HS-5 (cell line): ENCODE results near the gene JSRP1.
A peak's percentile ranks its signal among the peaks of the same experiment; 100 is the strongest.

Source experiments
- DNase-seq: peaks from one replicate; pipeline ENCODE4 v3.0.0-alpha.2; 2012; ENCODE audit warnings: low read depth

JSRP1 gene

GRCh38 chr19:2246801-2247361 is 9.3 kb downstream of the JSRP1 start:
- no peak for DNase-seq

- no peak for DNase-seq
Measured at GRCh38 chr19:2246014-2246620, 10.1 kb downstream of the JSRP1 start.

GRCh38 chr19:2245273-2245672 is 10.9 kb downstream of the JSRP1 start:
- DNase-seq: no peak

- DNase-seq: no peak
Measured at GRCh38 chr19:2244486-2244885, 11.7 kb downstream of the JSRP1 start.

GRCh38 chr19:2244125-2244411 is 12.1 kb downstream of the JSRP1 start:
- no peak for DNase-seq

- DNase-seq: no peak
Measured at GRCh38 chr19:2243274-2244124, 12.7 kb downstream of the JSRP1 start.

- DNase-seq: no peak
Measured at GRCh38 chr19:2242816-2243215, 13.4 kb downstream of the JSRP1 start.

- no peak for DNase-seq
Measured at GRCh38 chr19:2242092-2242537, 14.1 kb downstream of the JSRP1 start.

- no peak for DNase-seq
Measured at GRCh38 chr19:2240881-2241760, 15.1 kb downstream of the JSRP1 start.

- DNase-seq: no peak
Measured at GRCh38 chr19:2239771-2240770, 16.1 kb downstream of the JSRP1 start.

GRCh38 chr19:2239173-2239572 is 17.0 kb downstream of the JSRP1 start:
- DNase-seq: no peak

- DNase-seq: no peak
Measured at GRCh38 chr19:2237869-2238153, 18.4 kb downstream of the JSRP1 start.

- DNase-seq: no peak
Measured at GRCh38 chr19:2237051-2237868, 19.0 kb downstream of the JSRP1 start.

- peak; percentile 84 for DNase-seq
Measured at GRCh38 chr19:2236314-2237050, 19.7 kb downstream of the JSRP1 start, which contains the start of the genes PLEKHJ1 and SF3A2. PLEKHJ1 (minus strand) TSS chr19:2236329; CDS start chr19:2236248, 81 bp downstream. SF3A2 (plus strand) TSS chr19:2236824; CDS start chr19:2243419, 6,595 bp downstream.

GRCh38 chr19:2236064-2236313 is 20.2 kb downstream of the JSRP1 start:
- no peak for DNase-seq

GRCh38 chr19:2235381-2236063 is 20.7 kb downstream of the JSRP1 start:
- DNase-seq: no peak

- DNase-seq: no peak
Measured at GRCh38 chr19:2234996-2235380, 21.2 kb downstream of the JSRP1 start.

GRCh38 chr19:2233601-2234280 is 22.5 kb downstream of the JSRP1 start:
- no peak for DNase-seq
